ENCODE measurements around the gene STK17A. TPM values are rescaled to one million over a fixed set of nuclear protein-coding genes. Genes with fewer than 3 reads are reported as not detected.
"Not testable (repeated sequence)": the region's sequence is repeated elsewhere in the genome, so short reads cannot be mapped to it uniquely, and the experiment has no call there.

The STK17A gene
- total and polyA plus RNA-seq, 4 donors, result 15.9 to 40.6 (median 29.0) TPM

DNA sequence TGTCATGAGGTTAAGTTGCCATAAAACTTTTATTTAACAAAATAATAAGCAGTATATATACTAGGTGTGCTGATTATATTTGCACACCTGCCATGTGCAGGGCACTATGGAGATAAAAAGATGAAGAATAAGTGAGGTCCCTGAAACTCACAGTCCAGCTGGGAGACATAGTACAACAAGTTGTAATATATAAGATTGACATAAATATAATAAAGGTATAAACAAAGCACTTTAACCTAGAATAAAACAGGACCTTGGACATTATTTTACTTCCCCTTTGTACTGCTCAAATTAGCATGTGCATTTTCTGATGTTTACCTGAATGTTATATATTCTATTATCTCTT, 6.2 kb downstream of the STK17A start:
- intact Hi-C loops (cut with DNase I), result no loop called here
- no peaks in the 10 kb centered on the region for H3K36me3 ChIP-seq (ENCODE audit: control insufficient read depth in 1 of 2, insufficient read depth in 2 of 2, low read length in 1 of 2)
- H3K9me3 ChIP-seq (ENCODE audit: control insufficient read depth, low read length), result no peaks in the 10 kb centered on the region
- no peak for ATAC-seq (ENCODE audit: low FRiP score)
- no peaks in the 10 kb centered on the region for H3K27me3 ChIP-seq (ENCODE audit: control insufficient read depth in 1 of 2, insufficient read depth in 2 of 2, low read length in 1 of 2)
- H3K4me3 ChIP-seq (ENCODE audit: low read length in 2 of 2), result no peak overlapping the region
- DNase-seq, result no peak
- peaks cover 9 to 13% of the 10 kb centered on the region in 2 donors for H3K4me1 ChIP-seq (ENCODE audit: control insufficient read depth in 1 of 2, insufficient read depth in 2 of 2, low read length in 2 of 2)
- no peak overlapping the region for H3K27ac ChIP-seq (ENCODE audit: low read depth in 1 of 2, low read length in 2 of 2)

DNA sequence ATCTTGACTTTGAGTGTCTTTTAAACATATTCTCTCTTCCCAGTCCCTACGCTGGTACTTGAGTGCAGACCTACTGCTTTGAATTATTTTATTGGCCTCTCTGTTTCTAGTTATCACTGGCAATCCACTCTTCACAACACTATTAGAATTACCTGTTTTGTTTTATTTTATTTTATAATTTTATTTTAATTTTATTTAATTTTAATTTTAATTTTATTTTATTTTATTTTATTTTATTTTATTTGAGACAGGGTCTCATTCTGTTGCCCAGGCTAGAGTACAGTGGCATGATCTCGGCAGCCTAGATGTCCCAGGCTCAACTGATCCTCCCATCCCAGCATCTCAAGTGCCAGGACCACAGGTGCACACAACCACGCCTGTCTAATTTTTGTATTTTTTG, 6.8 kb downstream of the STK17A start:
- intact Hi-C loops (cut with DNase I), result no loop called here

DNA sequence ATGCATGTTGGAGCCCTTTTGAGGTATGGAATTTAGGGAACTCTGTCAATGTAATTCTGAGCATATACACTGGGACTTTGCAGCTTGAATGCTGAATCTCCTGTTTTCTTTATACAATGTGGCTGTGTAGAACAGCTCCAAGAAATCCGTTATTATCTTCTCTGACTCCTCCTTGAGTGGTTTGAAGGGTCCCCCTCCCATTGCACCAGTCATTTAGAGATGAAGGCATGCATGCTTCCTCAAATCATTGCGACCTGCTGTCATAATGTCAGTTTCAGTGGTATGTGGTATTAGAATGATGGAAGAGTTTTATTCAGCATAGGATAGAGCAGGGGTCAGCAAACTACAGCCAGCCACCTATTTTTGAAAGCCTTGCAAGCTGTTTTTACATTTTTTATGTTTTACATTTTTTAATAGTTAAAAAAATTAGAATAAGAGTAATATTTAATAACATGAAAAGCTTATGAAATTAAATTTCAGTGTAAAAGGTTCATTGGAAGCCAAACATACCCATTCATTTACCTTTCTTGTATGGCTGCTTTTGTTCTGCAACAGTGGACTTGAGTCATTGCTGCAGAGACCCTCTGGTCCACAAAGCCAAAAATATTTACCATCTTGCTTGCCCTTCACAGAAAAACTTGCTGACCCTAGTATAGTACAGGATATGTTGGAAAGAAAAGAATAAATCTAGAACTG, 8.1 kb downstream of the STK17A start:
- Histone ChIP-seq H3K27me3 (ENCODE audit: control insufficient read depth in 1 of 2, insufficient read depth in 2 of 2, low read length in 1 of 2) (no peaks in the 10 kb centered on the region), H3K36me3 (ENCODE audit: control insufficient read depth in 1 of 2, insufficient read depth in 2 of 2, low read length in 1 of 2) (no peaks in the 10 kb centered on the region), H3K4me3 (ENCODE audit: low read length in 2 of 2) (no peak overlapping the region), H3K27ac (ENCODE audit: low read depth in 1 of 2, low read length in 2 of 2) (no peak overlapping the region), H3K9me3 (ENCODE audit: control insufficient read depth, low read length) (no peaks in the 10 kb centered on the region), H3K4me1 (ENCODE audit: control insufficient read depth in 1 of 2, insufficient read depth in 2 of 2, low read length in 2 of 2) (peaks cover 9 to 15% of the 10 kb centered on the region in 2 donors)
- WGBS, 2 donors, result 49 to 54% methylated on average over 2 of the region's 2 CpGs
- ATAC-seq (ENCODE audit: low FRiP score), result no peak
- intact Hi-C loops (cut with DNase I), result no loop called here
- DNase-seq, result no peak

More for the DNA sequence above, 6.8 kb downstream of the STK17A start:
- no peaks in the 10 kb centered on the region for H3K27me3 ChIP-seq (ENCODE audit: control insufficient read depth in 1 of 2, insufficient read depth in 2 of 2, low read length in 1 of 2)
- no peak overlapping the region for H3K27ac ChIP-seq (ENCODE audit: low read depth in 1 of 2, low read length in 2 of 2)
- H3K9me3 ChIP-seq (ENCODE audit: control insufficient read depth, low read length), result no peaks in the 10 kb centered on the region
- 89 to 90% methylated on average over 3 of the region's 3 CpGs for WGBS, 2 donors
- ATAC-seq (ENCODE audit: low FRiP score) (no peak), DNase-seq (no peak)
- H3K36me3 ChIP-seq (ENCODE audit: control insufficient read depth in 1 of 2, insufficient read depth in 2 of 2, low read length in 1 of 2), result no peaks in the 10 kb centered on the region
- peaks cover 9 to 15% of the 10 kb centered on the region in 2 donors for H3K4me1 ChIP-seq (ENCODE audit: control insufficient read depth in 1 of 2, insufficient read depth in 2 of 2, low read length in 2 of 2)
- H3K4me3 ChIP-seq (ENCODE audit: low read length in 2 of 2), result no peak overlapping the region

DNA sequence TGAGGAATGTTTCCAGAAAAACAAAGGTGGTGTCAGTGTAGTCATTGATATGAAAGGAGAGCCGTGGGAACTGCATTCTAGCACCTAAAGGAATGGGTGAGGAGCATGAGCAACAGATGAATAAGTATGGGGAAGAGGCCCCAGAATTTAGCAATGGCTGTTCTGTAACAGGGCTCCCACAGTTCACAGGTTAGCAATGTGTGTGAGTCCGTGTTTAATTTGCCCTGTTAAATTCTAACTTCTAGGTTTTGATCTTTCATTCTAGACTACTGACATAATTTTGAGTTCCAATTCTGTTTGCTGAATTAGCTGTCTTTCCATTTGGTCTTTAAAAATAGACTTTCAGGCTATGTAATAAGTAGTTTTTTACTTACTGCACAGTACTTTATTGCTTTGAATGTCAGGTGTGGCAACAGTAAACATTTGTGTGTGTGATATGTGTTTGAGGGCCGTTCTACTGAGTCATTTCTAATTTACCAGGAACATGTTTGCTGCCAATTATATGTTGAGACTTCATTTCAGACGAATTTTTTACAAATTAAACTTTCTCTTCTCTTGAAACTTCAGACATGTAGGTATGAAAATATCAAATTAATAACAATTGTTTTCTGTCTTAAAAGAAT, 8.8 kb downstream of the STK17A start:
- Histone ChIP-seq H3K36me3 (ENCODE audit: control insufficient read depth in 1 of 2, insufficient read depth in 2 of 2, low read length in 1 of 2) (no peaks in the 10 kb centered on the region), H3K9me3 (ENCODE audit: control insufficient read depth, low read length) (no peaks in the 10 kb centered on the region), H3K27ac (ENCODE audit: low read depth in 1 of 2, low read length in 2 of 2) (no peak overlapping the region), H3K27me3 (ENCODE audit: control insufficient read depth in 1 of 2, insufficient read depth in 2 of 2, low read length in 1 of 2) (no peaks in the 10 kb centered on the region), H3K4me1 (ENCODE audit: control insufficient read depth in 1 of 2, insufficient read depth in 2 of 2, low read length in 2 of 2) (peaks cover 9 to 15% of the 10 kb centered on the region in 2 donors), H3K4me3 (ENCODE audit: low read length in 2 of 2) (no peak overlapping the region)
- intact Hi-C loops (cut with DNase I), result no loop called here
- ATAC-seq (ENCODE audit: low FRiP score), result no peak
- 10 to 12% methylated on average over 4 of the region's 4 CpGs for WGBS, 2 donors
- no peak for DNase-seq

DNA sequence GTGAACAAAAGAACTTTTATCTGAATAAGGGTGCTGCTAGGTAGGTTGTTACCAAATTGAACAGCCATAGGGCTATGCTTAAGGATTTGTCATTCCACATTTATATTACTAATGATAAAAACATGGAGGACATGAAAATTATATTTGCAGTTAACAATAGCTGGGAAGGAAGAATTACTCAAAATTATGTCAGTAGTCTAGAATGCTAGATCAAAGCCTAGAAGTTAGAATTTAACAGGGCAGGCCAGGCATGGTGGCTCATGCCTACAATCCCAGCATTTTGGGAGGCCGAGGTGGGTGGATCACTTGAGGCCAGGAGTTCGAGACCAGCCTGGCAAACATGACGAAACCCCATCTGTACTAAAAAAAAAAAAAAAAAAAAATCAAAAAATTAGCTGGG, 9.4 kb downstream of the STK17A start:
- intact Hi-C loops (cut with DNase I), result no loop called here
- Histone ChIP-seq H3K4me3 (ENCODE audit: low read length in 2 of 2) (no peak overlapping the region), H3K36me3 (ENCODE audit: control insufficient read depth in 1 of 2, insufficient read depth in 2 of 2, low read length in 1 of 2) (no peaks in the 10 kb centered on the region), H3K4me1 (ENCODE audit: control insufficient read depth in 1 of 2, insufficient read depth in 2 of 2, low read length in 2 of 2) (peaks cover 9 to 15% of the 10 kb centered on the region in 2 donors), H3K27ac (ENCODE audit: low read depth in 1 of 2, low read length in 2 of 2) (no peak overlapping the region), H3K27me3 (ENCODE audit: control insufficient read depth in 1 of 2, insufficient read depth in 2 of 2, low read length in 1 of 2) (no peaks in the 10 kb centered on the region), H3K9me3 (ENCODE audit: control insufficient read depth, low read length) (no peaks in the 10 kb centered on the region)
- ATAC-seq (ENCODE audit: low FRiP score) (no peak), DNase-seq (no peak)
- 29 to 38% methylated on average over 3 of the region's 3 CpGs for WGBS, 2 donors

DNA sequence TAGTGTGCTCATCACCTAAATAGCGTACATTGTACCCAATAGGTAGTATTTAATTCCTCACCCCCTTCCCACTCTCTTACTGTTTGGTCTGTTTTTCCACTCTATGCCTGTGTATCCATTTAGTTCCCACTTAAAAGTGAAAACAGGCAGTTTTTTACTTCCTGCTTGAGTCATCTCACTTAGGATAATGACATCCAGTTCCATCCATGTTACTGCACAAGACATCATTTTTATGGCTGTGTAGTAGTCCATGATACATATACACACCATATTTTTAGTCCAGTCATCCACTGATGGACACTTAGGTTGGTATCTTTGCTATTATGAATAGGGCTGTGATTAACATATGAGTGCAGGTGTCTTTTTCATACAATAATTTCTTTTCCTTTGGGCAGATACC, 10.1 kb downstream of the STK17A start:
- H3K9me3 ChIP-seq (ENCODE audit: control insufficient read depth, low read length), result no peaks in the 10 kb centered on the region
- intact Hi-C loops (cut with DNase I), result no loop called here
- H3K27ac ChIP-seq (ENCODE audit: low read depth in 1 of 2, low read length in 2 of 2), result no peak overlapping the region
- H3K4me3 ChIP-seq (ENCODE audit: low read length in 2 of 2), result no peak overlapping the region
- no peaks in the 10 kb centered on the region for H3K27me3 ChIP-seq (ENCODE audit: control insufficient read depth in 1 of 2, insufficient read depth in 2 of 2, low read length in 1 of 2)
- peaks cover 9 to 15% of the 10 kb centered on the region in 2 donors for H3K4me1 ChIP-seq (ENCODE audit: control insufficient read depth in 1 of 2, insufficient read depth in 2 of 2, low read length in 2 of 2)
- ATAC-seq (ENCODE audit: low FRiP score) (no peak), DNase-seq (no peak)
- WGBS, 2 donors, result 93 to 95% methylated on average over 1 of the region's 1 CpG
- H3K36me3 ChIP-seq (ENCODE audit: control insufficient read depth in 1 of 2, insufficient read depth in 2 of 2, low read length in 1 of 2), result no peaks in the 10 kb centered on the region

DNA sequence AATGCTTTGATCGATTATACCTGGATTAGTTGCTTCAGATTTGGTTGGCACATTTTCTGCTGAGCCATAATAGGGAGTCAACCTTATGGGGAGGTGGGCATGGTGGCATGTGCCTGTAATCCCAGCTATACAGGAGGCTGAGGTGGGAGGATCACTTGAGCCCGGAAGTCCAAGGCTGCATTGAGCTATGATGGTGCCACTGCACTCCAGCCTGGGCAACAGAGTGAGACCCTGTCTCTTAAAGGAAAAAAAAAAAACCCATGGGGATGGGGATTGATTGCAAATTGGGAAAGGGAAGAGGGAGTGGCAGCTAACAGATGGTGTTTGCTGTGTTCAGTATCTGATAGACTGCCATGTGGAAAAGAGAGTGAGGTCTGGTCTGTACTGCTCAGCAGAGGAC, 11.1 kb downstream of the STK17A start:
- Histone ChIP-seq H3K9me3 (ENCODE audit: control insufficient read depth, low read length) (no peaks in the 10 kb centered on the region), H3K4me3 (ENCODE audit: low read length in 2 of 2) (no peak overlapping the region), H3K36me3 (ENCODE audit: control insufficient read depth in 1 of 2, insufficient read depth in 2 of 2, low read length in 1 of 2) (no peaks in the 10 kb centered on the region), H3K27me3 (ENCODE audit: control insufficient read depth in 1 of 2, insufficient read depth in 2 of 2, low read length in 1 of 2) (no peaks in the 10 kb centered on the region), H3K4me1 (ENCODE audit: control insufficient read depth in 1 of 2, insufficient read depth in 2 of 2, low read length in 2 of 2) (peaks cover 8 to 9% of the 10 kb centered on the region in 2 donors), H3K27ac (ENCODE audit: low read depth in 1 of 2, low read length in 2 of 2) (no peak overlapping the region)
- DNase-seq (no peak), ATAC-seq (ENCODE audit: low FRiP score) (no peak)
- intact Hi-C loops (cut with DNase I), result no loop called here
- 49 to 63% methylated on average over 2 of the region's 2 CpGs for WGBS, 2 donors

DNA sequence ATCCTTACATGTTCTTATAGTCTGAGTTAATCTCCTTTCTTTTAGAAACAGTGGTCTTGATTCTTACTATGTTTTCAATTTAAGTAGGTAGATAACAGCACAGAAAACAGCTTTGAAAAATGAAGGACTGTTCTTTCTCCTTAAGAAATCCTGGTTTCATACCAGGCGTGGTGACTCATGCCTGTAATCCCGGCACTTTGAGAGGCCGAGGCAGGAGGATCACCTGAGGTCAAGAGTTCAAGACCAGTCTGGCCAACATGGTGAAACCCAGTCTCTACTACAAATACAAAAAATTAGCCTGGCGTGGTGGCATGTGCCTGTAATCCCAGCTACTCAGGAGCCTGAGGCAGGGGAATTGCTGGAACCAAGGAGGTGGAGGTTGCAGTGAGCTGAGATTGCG, 13.5 kb downstream of the STK17A start:
- H3K36me3 ChIP-seq (ENCODE audit: control insufficient read depth in 1 of 2, insufficient read depth in 2 of 2, low read length in 1 of 2); DNase-seq; H3K27ac ChIP-seq (ENCODE audit: low read depth in 1 of 2, low read length in 2 of 2); H3K9me3 ChIP-seq (ENCODE audit: control insufficient read depth, low read length); H3K27me3 ChIP-seq (ENCODE audit: control insufficient read depth in 1 of 2, insufficient read depth in 2 of 2, low read length in 1 of 2); H3K4me3 ChIP-seq (ENCODE audit: low read length in 2 of 2); intact Hi-C loops (cut with DNase I); H3K4me1 ChIP-seq (ENCODE audit: control insufficient read depth in 1 of 2, insufficient read depth in 2 of 2, low read length in 2 of 2); ATAC-seq (ENCODE audit: low FRiP score): not testable (repeated sequence)
- 49 to 51% methylated on average over 5 of the region's 5 CpGs for WGBS, 2 donors

DNA sequence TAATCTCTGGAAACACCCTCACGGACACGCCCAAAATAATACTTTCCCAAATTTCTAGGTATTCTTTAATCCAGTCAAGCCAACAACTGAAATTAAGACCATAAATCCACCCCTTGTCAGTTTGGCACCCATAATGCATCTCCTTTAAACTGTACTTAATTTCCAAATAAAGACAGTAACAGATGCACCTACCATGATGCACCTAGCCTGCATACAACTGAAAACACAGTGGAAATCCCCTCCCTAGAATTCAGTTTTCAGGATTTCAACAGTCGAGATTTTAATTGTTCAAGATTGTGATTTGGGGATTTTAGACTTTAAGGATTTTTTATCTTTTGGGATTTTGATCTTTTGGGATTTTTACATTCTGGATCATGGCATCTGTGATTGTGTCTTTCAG, 17.1 kb downstream of the STK17A start:
- Histone ChIP-seq H3K4me3 (ENCODE audit: low read length in 2 of 2) (no peak overlapping the region), H3K36me3 (ENCODE audit: control insufficient read depth in 1 of 2, insufficient read depth in 2 of 2, low read length in 1 of 2) (peaks cover 0 to 3% of the 10 kb centered on the region in 2 donors), H3K27me3 (ENCODE audit: control insufficient read depth in 1 of 2, insufficient read depth in 2 of 2, low read length in 1 of 2) (no peaks in the 10 kb centered on the region), H3K27ac (ENCODE audit: low read depth in 1 of 2, low read length in 2 of 2) (no peak overlapping the region), H3K9me3 (ENCODE audit: control insufficient read depth, low read length) (no peaks in the 10 kb centered on the region), H3K4me1 (ENCODE audit: control insufficient read depth in 1 of 2, insufficient read depth in 2 of 2, low read length in 2 of 2) (peaks cover 2 to 3% of the 10 kb centered on the region in 2 donors)
- ATAC-seq (ENCODE audit: low FRiP score) (no peak), DNase-seq (no peak)
- WGBS, 2 donors, result 90 to 96% methylated on average over 3 of the region's 3 CpGs
- intact Hi-C loops (cut with DNase I), result no loop called here
